Measurements from ENCODE around the gene SLC38A4. TPM values are rescaled to one million over a fixed set of nuclear protein-coding genes. Genes with fewer than 3 reads are reported as not detected.
A peak's percentile ranks its signal among the peaks of the same experiment; 100 is the strongest.
"Not testable (repeated sequence)": the region's sequence is repeated elsewhere in the genome, so short reads cannot be mapped to it uniquely, and the experiment has no call there.

The SLC38A4 gene
- total RNA-seq: 0.31 TPM

DNA sequence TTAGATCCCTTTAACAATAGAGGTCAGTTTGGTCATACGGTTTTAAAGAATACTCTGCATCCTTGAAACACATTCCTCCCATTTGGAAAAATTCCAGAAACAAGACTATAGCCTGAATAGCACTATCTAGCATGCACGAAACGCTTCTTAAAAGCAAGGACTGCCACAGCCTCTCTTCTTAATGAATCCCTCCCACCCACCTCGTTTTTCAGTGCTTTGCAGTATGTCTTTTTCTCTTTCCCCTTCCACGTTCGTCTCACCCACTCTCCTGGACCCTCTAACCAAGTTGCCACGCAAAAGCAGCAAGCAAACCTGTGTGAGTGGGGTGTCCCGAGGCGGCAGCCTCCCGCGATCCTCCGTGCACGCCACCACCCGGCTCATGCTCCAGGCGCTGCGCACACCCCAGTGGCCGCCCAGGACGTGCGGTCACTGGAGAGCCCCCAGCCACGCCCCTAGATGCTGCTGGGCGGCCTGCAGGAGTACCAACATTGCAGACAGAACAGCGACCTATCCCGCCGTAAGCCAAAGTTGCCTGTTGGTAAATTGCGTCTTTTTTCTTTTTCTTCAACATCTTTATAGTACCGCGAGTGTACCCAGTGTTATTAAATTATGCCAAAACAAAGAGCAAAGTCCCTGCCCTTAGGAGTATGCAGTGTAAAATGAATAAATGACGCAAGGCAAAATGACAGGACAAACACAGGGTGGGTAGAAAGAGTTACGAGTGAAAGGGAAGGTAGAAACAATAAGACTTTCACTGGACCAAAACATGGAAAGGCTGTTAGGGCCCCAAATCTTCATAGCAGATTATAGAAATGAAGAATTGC is at the start of gene SLC38A4:
Gene SLC38A4 (minus strand): TSS at position 407 of the 824 bp plus-strand sequence. CDS start 32,926 bp downstream, outside the sequence.
- DNase-seq (ENCODE audit: low spot score) (no peak), ATAC-seq (peak; percentile 92)
- intact Hi-C loops (cut with DNase I): no loop called here

GRCh38 chr12:46875095-46875494 is 49.3 kb upstream of the SLC38A4 start:
- no peak for ATAC-seq
- no peak for DNase-seq (ENCODE audit: low spot score)
- intact Hi-C loops (cut with DNase I): no loop called here

DNA sequence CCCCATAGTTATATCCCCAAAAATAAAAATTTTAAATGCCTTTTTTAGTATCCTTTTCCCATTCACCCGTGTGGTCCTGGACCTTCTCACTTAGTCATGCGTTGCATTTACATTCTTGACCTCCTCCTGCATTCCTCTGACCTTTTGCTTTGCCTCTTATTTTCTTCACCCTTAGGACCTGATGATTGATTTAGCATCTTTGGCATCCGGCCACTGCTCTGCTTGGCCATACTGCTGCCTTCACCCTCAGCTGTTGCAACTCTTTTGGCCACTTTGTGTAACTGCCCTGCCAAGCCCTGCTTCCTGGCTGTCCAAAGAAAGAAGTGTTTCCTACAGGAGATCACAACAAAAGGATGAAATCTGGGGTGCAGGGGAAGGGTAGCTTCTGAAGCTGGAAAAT is 48.8 kb upstream of the SLC38A4 start:
- ATAC-seq: no peak
- intact Hi-C loops (cut with DNase I): no loop called here
- no peak for DNase-seq (ENCODE audit: low spot score)

DNA sequence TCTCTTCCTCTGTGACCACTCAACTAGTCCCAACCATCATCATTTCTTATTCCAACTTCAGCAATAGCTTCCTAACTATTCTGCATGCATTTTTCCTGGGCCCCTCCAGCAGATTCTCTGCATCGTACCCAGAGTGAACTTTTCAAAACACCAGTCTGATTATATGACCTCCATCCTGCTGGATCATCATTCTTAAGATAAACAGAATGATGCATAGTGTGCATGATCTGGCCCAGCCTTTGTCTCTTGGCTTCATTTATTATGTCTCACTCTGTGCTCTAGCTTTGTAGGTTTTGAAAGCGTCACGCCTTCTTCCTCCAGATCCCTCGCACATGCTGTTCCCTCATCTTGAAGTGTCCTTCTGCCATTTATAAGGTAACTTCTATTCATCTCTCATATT is 46.3 kb upstream of the SLC38A4 start:
- ATAC-seq (no peak), DNase-seq (ENCODE audit: low spot score) (no peak)
- intact Hi-C loops (cut with DNase I): no loop called here

- DNase-seq (ENCODE audit: low spot score) (no peak), ATAC-seq (no peak)
Measured at GRCh38 chr12:46865311-46865710, 39.5 kb upstream of the SLC38A4 start.

DNA sequence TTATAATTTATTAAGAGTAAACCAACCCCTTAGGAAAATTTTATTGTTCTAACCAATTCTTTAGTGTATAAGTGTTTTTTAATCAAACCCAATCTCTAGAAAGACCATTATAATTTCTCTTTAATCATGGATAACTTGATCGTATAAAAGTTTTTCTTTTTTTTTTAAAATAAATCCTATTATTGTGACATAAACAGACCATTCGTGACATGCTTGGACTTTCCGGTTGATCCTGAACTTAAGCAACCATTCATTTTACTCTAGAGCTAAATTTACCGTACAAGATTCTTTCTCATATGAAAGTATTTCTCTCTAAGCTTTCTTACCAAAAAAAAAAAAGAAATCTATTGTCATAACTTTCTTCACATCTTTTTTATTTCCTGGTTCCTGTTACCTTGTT is 32.6 kb upstream of the SLC38A4 start:
- intact Hi-C loops (cut with DNase I): no loop called here

More at GRCh38 chr12:46865311-46865710, 39.5 kb upstream of the SLC38A4 start:
- intact Hi-C loops (cut with DNase I): no loop called here

DNA sequence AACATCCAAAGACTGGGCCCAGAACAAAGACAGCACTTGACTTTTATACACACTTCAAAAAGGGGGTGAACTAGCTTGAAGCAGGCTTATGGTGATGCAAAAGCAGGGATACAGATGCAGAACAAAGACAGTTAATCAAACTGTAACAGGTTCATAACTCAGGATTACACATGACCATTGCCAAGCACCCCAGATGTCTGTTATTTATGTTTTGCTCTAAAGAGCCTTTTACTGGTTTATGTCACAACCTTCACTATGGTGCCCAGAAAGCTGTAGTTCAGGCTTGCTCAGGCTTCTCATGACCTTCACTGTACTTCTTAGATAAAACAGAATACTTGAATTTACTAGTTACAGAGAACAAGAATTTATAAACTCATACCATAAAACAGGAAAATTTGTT is 31.7 kb upstream of the SLC38A4 start:
- intact Hi-C loops (cut with DNase I): no loop called here
- ATAC-seq (no peak), DNase-seq (ENCODE audit: low spot score) (no peak)

More for the DNA sequence above, 32.6 kb upstream of the SLC38A4 start:
- no peak for ATAC-seq
- no peak for DNase-seq (ENCODE audit: low spot score)

DNA sequence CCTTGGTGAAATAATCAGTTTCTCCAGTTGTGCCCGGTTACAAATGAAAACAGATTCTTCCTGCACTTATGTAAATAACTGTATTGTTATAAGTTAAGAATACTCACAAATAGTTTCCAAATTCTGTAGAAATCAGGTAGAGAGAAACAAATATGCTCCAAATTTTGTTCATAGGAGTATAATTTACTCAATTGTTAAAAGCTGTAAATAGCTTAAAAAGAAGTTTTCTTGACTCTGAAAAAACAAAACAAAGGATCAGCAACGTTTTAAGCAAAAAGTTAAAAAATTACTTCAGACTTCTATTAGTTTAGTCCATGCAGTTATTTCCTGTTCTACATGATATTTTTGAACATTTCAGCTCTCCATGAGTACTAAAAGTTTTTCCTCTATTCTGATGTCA is 30.0 kb upstream of the SLC38A4 start:
- intact Hi-C loops (cut with DNase I): no loop called here
- DNase-seq (ENCODE audit: low spot score) (no peak), ATAC-seq (no peak)

- DNase-seq (ENCODE audit: low spot score); intact Hi-C loops (cut with DNase I); ATAC-seq: not testable (repeated sequence)
Measured at GRCh38 chr12:46854188-46854587, 28.4 kb upstream of the SLC38A4 start.

DNA sequence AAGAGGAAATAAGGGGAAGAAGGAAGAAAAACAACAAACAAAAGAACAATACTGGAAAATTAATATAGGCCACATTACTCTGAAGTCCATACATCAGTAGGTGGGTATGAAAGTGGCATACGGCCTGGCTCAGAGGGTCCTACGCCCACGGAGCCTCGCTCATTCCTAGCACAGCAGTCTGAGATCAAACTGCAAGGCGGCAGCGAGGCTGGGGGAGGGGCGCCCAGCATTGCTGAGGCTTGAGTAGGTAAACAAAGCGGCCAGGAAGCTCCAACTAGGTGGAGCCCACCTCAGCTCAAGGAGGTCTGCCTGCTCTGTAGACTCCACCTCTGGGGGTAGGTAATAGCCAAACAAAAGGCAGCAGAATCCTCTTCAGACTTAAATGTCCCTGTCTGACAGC is 23.0 kb upstream of the SLC38A4 start:
- DNase-seq (ENCODE audit: low spot score); ATAC-seq; intact Hi-C loops (cut with DNase I): not testable (repeated sequence)

DNA sequence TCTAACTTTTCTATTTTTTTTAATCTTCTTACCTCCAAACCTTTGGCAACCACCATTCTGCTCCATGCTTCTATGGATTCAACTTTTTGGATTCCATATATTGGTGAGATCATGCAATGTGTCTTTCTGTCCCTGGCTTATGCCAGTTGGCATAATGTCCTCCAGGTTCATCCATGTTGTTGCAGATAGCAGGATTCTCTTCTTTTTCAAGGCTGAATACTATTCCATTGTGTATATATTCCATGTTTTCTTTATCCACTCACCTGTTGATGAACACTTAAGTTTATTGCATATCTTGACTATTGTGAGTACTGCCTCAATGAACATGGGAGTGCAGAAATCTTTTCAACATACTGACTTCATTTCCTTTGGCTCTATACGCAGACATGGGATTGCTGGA is 21.2 kb upstream of the SLC38A4 start:
- no peak for ATAC-seq
- intact Hi-C loops (cut with DNase I): no loop called here
- no peak for DNase-seq (ENCODE audit: low spot score)

DNA sequence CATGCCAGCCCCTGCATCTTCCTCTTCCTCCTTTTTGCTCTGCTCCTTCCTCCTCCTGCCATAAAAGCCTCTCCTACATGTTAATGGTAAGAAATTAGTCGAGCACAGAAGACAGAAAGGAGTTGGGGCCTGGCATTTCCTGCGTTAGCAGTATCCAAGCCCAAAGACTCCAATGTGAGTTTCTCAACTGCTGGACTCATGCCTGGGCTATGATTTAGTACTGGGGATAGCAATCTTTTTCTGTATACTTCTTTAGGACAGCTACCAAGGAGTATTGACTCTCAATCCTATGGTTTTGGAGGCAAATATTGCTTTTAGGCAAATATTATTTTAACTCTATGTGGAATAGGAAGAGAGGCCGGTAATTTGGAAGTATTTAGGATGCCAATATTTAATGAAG is 18.0 kb upstream of the SLC38A4 start:
- DNase-seq (ENCODE audit: low spot score): no peak
- ATAC-seq: no peak
- intact Hi-C loops (cut with DNase I): no loop called here

GRCh38 chr12:46841891-46842290 is 16.1 kb upstream of the SLC38A4 start:
- intact Hi-C loops (cut with DNase I): no loop called here
- ATAC-seq: no peak
- no peak for DNase-seq (ENCODE audit: low spot score)

DNA sequence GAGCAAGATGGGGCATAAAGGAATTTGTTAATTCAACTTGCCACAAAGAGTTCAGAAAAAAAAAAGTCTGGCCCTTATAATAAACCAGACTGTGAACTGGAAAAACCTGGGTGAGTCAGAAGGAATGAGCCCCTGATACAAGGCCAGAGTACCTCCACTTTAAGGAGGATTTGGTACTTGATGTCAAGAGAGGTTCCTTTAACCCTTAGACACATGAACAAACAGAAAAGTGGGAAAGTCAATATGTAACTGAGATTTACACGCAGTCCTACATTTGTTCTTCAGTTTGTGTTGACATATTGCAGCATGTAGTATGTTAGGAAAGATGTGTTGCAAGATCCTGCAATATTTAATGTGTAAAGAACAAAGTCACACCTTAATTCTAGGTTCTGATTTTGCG is 14.2 kb upstream of the SLC38A4 start:
- DNase-seq (ENCODE audit: low spot score) (no peak), ATAC-seq (no peak)
- intact Hi-C loops (cut with DNase I): no loop called here

GRCh38 chr12:46839232-46839631 is 13.4 kb upstream of the SLC38A4 start:
- DNase-seq (ENCODE audit: low spot score) (no peak), ATAC-seq (no peak)
- intact Hi-C loops (cut with DNase I): no loop called here

DNA sequence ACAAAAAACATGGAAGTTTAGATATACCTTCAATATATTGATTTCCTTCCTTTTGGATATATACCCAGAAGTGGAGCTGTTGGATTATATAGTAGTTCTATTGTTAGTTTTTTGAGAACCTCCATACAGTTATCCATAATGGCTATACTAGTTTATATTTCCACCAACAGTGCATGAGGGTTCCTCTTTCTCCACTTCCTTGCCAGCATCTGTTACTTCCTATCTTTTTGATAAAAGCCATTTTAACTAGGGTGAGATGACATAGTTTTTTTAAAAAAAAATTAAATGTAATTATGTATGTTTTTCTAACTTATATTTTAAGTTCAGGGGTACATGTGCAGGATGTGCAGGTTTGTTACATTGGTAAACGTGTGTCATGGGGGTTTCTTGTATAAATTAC is 10.0 kb upstream of the SLC38A4 start:
- intact Hi-C loops (cut with DNase I): no loop called here
- no peak for ATAC-seq

GRCh38 chr12:46832130-46832704 is 6.4 kb upstream of the SLC38A4 start:
- intact Hi-C loops (cut with DNase I): no loop called here
- no peak for DNase-seq (ENCODE audit: low spot score)
- ATAC-seq: peak; percentile 30

More for the DNA sequence above, 10.0 kb upstream of the SLC38A4 start:
- no peak for DNase-seq (ENCODE audit: low spot score)

DNA sequence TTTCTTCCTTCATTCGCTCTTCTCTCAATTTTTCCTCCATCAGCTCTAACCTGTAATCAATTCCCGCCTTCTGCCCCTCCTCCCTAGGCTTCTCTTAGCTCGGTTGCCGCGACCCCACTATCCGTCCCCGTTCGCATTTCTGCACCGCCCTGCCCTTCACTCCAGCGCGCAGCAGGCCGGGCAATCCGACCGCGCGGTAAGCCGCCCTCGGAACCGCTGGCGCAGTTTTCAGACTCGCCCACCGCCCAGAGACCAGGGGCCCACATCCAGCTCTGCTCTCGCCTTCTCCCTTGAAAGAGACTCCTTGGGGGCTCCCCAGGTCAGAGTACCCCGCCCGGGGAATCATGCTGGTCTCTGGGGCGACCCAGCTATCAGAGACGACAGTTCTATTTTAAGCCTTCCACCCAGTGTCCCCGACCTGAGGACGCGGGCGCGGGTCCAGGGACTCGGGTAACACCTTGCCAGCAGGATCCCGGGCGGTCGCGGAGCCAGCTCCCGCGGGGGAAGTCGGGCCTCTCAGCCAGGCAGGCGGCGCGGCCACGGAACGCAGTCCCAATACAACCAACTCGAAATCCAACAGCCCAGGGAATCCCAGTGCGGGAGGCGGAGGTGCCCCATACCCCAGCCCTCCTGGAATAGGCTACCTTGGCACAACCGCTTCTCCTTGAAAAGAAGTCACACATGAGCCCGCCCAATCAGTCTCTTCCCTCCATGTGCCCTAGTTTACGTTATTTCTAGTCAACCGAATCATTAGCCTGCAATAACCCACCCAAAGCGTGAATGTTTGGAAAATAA is 5.7 kb upstream of the SLC38A4 start:
- intact Hi-C loops (cut with DNase I): no loop called here

DNA sequence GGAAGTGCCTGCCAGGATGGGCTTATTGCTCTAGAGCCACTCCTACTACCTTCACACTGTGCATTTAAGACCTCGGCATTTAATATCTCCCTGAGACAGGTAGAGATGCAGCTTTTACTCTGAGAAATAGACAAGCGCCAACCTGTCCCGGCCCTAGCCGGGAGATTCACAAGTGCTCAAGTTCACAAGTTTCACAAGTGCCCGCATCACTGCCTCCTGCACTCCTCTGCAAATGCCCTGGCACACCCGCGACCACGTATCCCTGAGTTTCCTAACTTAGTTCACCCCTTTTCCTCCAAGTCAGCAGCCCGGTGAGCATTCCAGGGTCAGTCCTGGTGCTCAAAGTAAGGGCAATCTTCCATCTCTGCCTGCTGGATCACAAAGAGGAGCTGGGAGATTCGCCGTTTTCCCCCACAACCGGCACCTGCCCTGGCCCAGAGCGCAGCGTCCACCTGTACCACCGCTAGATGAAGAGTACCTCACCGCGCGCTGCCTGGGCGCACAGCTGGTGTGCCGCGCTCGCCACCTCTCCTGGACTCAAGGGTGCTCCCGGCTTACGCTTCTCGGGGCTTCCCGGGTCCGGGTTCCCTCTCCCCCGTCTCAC is 5.0 kb upstream of the SLC38A4 start:
- DNase-seq (ENCODE audit: low spot score): no peak
- intact Hi-C loops (cut with DNase I): no loop called here
- peak; percentile 63 for ATAC-seq

More for the DNA sequence above, 5.7 kb upstream of the SLC38A4 start:
- ATAC-seq: peak; percentile 53
- DNase-seq (ENCODE audit: low spot score): no peak
